ENCODE measurements around the gene ATF5.

- TF ChIP-seq CTCF (conservative IDR thresholded peaks at IDR 0.05): no peak
- TF ChIP-seq ZFX (IDR thresholded peaks at IDR 0.05): no peak
These were observed 33.3 kb upstream of the ATF5 start for GRCh38 chr19:49895566-49896297.
